Cardiac fibroblast (primary cell): Measurements from ENCODE around the gene GRAMD1B.
"Not testable (repeated sequence)": the region's sequence is repeated elsewhere in the genome, so short reads cannot be mapped to it uniquely, and the experiment has no call there.

Experiments used
- DNase-seq, 2 donors: peaks; one replicate each; pipeline versions ENCODE4 v3.0.0 to v3.0.0-alpha.2; 2010; ENCODE audit warnings: low read depth in 2 of 2
- H3K4me3 ChIP-seq, 2 donors: replicated peaks in 1 of 2; 1 replicate in 1 of 2; 2 replicates in 1 of 2; pipeline ENCODE4 v1.5.1; 2011; ENCODE audit warnings: low read depth in 2 of 2, low read length in 2 of 2, mild to moderate bottlenecking in 2 of 2, moderate library complexity in 1 of 2
- CTCF ChIP-seq: IDR thresholded peaks from one replicate; pipeline ENCODE4 v1.5.1; 2011; ENCODE audit warnings: low read depth, mild to moderate bottlenecking, low read length, inconsistent platforms

GRAMD1B gene

GRCh38 chr11:123505546-123506299 lies 75.7 kb downstream of the GRAMD1B start:
- no peak for TF ChIP-seq CTCF
- no peak overlapping the region for H3K4me3 ChIP-seq
- DNase-seq: no peak

- no peak for DNase-seq
- no peak for TF ChIP-seq CTCF
- no peak overlapping the region for H3K4me3 ChIP-seq
Observed at GRCh38 chr11:123507043-123507442, 77.0 kb downstream of the GRAMD1B start.

GRCh38 chr11:123509737-123510578 lies 79.9 kb downstream of the GRAMD1B start:
- no peak for TF ChIP-seq CTCF
- H3K4me3 ChIP-seq: no peak overlapping the region
- peak; percentile 66 to 78 for DNase-seq

- TF ChIP-seq CTCF: no peak
- H3K4me3 ChIP-seq: no peak overlapping the region
- DNase-seq: no peak
Observed at GRCh38 chr11:123510579-123510905, 80.5 kb downstream of the GRAMD1B start.

- peak; percentile 89 for TF ChIP-seq CTCF
- H3K4me3 ChIP-seq: no peak overlapping the region
- peak; percentile 90 to 93 for DNase-seq
Observed at GRCh38 chr11:123511037-123511870, 81.2 kb downstream of the GRAMD1B start.

- not testable (repeated sequence) for DNase-seq, H3K4me3 ChIP-seq
Observed at GRCh38 chr11:123513309-123513708, 83.2 kb downstream of the GRAMD1B start.

GRCh38 chr11:123516238-123516637 lies 86.2 kb downstream of the GRAMD1B start:
- no peak for TF ChIP-seq CTCF

More at GRCh38 chr11:123516238-123516637, 86.2 kb downstream of the GRAMD1B start:
- DNase-seq: no peak
- no peak overlapping the region for H3K4me3 ChIP-seq
